GM20431 (cell line): ENCODE results near the gene GRK4.

Experiments
- in situ Hi-C: fragments of 300-500 bp; cut with MseI, MboI; formaldehyde crosslinking; loops from one replicate; pipeline ENCODE4 v1.15.0; 2020; ENCODE audit warnings: low sequenced_read_pairs; ENCODE audit not compliant: unreplicated experiment

The GRK4 gene

GRCh38 chr4:2991243-2991642 lies 27.9 kb downstream of the GRK4 start:
- in situ Hi-C loops = no loop called here

DNA sequence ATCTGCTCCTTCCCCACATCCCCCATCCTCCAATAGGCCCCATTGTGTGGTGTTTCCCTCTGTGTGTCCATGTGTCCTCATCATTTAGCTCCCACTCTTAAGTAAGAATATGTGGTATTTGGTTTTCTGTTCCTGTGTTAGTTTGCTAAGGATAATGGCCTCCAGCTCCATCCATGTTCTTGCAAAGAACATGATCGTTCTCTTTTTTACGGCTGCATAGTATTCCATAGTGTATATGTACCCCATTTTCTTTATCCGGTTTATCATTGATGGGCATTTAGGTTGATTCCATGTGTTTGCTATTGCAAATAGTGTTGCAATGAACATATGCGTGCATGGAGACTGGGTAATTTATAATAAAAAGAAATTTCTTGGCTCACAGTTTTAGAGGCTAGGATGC lies 31.5 kb downstream of the GRK4 start:
- in situ Hi-C loops = no loop called here

DNA sequence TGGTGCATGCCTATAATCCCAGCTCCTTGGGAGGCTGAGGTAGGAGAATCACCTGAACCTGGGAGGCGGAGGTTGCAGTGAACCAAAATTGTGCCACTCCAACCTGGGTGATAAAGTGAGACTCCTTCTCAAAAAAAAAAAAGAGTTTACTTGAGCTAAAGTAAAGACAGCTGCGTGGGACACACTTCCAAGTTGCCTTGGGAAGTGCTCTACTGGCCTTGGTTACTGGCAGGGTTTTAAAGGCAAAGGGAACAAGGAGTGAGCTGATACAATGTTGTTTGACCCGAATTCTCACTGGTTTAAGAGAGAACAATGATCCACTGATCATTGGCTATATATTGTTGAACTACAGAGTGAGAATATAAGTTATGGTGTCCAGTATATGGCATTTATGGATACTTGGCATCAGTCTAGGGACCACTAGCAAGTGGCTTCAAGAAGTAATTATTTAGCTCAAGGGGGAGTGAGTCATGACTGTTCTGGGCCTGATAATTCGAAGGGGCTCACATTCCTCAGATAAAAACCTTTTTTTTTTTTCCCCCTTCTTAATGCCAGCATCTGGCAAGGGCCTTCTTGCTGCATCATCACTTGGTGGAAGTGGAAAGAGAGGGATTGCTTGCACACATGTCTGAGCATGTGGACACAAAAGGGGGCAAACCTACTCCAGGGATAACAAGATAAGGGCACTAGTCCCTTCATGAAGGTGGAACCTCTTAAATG lies 32.3 kb downstream of the GRK4 start:
- in situ Hi-C loops = no loop called here

DNA sequence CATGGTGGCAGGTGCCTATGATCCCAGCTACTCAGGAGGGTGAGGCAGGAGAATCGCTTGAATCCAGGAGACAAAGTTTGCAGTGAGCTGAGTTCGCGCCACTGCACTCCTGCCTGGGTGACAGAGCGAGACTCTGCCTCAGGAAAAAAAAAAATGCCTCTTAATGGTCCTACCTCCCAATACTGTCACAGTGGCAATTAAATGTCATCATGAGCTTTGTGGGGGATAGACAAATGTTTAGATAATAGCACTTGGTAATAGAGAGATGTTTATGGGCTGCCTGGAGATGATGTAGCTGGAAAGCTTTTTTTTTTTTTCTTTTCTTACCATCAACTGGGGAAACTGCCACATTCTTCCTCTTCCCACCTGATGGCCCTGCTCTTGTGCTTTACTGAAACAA lies 33.0 kb downstream of the GRK4 start:
- in situ Hi-C loops = no loop called here

- in situ Hi-C loops = no loop called here
These were observed 44.4 kb downstream of the GRK4 start for GRCh38 chr4:3007724-3008123.

GRCh38 chr4:3009422-3009821 lies 46.1 kb downstream of the GRK4 start:
- in situ Hi-C loops = no loop called here

- in situ Hi-C loops = no loop called here
These were observed 47.2 kb downstream of the GRK4 start for GRCh38 chr4:3010577-3010976.

GRCh38 chr4:3010998-3011397 lies 47.6 kb downstream of the GRK4 start:
- in situ Hi-C loops = no loop called here

DNA sequence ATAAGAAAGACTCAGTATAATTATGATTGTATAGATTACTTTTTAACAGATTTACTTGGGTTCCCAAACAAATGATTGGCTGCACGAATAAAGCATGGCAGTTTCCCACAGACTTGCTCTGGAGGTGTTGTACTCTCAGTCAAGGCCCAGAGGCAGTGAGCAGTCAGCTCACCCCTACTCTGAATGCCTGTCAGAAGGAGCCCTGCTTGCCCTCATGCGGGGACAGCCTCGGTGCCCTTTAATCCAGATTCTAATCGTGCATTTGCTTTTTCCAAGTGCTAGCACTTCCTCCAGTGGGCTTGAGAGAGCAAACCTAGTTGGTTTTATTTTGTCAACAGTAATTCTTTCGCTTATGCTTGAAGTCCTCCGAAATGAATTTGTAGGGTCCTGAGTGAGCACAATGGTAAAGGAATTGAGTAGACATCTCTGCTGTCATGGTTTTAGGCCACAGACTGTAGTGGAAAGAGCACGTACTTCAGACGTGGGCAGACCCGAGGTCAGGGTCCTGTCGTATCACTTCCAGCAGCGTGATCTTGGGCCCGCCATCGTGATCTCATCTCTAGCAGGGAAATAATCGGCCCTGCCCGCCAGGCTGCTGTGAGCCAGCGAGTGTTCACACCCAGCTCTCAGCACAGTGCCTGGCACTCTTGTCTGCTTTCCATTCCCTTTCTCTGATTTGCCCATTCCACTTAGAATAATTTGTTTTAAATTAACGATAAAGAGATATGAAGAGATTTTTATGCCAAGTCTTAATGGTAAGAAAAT lies 48.3 kb downstream of the GRK4 start:
- in situ Hi-C loops = no loop called here

GRCh38 chr4:3013323-3013722 lies 50.0 kb downstream of the GRK4 start:
- in situ Hi-C loops = no loop called here

- in situ Hi-C loops = no loop called here
These were observed 50.5 kb downstream of the GRK4 start for GRCh38 chr4:3013839-3014350.

GRCh38 chr4:3016961-3017360 lies 53.6 kb downstream of the GRK4 start:
- in situ Hi-C loops = no loop called here

- in situ Hi-C loops = no loop called here
These were observed 54.1 kb downstream of the GRK4 start for GRCh38 chr4:3017504-3017903.

DNA sequence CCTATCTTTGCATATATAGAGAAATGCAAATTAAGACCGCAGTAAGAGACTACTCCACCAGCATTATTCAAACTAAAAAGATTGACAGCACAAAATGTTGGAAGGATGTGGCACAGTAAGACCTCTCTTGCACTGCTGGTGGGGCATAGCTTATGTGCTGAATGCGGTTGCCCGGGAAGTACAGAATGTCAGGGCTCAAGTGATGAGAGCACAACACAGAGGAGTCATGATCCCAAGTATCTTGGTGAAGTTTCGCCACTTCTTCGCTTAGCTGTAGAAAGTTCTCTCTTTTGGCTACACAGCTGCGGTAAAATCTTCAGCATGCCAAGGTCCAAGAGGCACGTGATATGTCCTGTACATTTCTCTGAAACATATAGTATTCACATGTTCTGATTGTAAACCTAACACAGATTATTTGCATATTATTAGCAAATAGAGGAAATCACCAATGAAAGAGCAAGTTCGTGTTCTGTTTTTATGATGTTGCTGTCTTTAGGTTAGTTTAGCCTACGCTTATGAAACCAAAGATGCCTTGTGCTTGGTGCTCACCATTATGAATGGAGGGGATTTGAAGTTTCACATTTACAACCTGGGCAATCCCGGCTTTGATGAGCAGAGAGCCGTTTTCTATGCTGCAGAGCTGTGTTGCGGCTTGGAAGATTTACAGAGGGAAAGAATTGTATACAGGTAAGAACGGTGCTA lies 55.9 kb downstream of the GRK4 start:
- in situ Hi-C loops = no loop called here

DNA sequence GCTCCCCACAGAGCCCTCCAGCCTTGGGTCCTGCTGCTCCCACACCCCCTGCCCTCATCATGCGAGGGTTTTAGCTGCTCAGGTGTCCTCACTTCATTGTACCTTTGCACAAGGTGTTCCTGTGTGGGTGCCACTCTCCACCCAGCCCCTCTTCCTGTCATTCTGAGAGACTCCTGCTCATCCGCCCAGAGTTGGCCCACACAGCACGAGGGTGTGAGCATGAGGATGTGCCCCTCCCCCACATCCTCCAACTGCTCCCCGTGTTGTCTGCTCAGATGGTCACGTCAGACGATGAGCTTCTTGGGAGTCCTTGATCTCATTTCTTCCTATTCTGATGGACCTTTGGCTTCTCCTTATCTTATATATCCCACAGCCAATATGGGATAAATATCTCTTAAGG lies 57.8 kb downstream of the GRK4 start:
- in situ Hi-C loops = no loop called here

DNA sequence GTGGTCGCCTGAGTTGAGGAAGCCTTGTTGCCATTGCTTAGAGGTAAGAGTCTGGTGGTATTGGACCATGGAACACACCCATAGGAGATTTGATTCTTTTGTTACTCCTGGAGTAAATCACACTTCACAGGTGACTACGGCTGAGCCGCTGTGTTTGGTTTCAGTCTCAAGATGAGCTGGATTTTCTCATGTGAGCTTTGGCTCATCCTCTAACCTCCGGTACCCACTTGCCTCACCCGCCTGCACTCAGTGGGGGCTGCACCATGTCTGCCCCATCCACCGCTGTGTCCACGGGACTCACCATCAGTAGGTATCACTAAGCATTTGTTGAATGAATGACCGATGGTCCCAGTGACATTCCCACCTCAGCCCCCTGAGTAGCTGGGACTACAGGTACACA lies 58.3 kb downstream of the GRK4 start:
- in situ Hi-C loops = no loop called here

DNA sequence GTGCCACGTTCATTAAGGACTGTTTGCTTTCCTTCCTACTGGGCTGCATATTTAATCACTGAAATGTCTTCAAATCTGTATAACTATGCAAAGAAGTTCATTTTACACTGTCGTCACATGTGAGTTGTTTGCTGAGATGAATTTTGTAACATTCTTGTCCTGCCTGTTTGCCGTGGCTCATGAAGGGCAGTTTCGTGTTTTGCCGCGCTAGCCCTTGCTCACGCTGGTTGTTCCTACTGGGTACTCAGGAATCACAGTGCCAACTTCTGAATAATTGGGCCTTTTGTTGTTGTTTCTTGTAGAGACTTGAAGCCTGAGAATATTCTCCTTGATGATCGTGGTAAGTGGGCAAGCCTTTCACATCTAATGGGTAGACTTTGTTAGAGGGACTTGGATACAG lies 58.7 kb downstream of the GRK4 start:
- in situ Hi-C loops = no loop called here

- in situ Hi-C loops = no loop called here
These were observed 59.3 kb downstream of the GRK4 start for GRCh38 chr4:3022651-3023050.

DNA sequence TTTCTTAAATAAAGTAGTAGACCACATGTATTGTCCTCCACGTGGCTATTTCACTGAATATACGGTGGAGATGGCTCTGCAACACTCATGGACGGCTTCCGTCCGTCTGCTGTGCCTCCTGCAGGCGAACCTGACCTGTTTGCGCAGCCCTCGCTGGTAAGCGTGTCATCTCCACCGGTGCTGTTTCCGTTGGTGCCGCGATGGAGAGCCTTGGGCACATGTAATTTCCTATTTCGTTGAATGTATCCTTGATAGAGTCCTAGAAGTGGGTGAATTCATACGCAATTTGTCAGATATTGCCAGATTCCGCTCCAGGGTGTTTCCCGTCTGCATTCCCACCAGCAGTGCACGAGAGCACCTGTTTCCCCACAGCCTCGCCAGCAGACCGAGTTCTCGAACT lies 62.5 kb downstream of the GRK4 start:
- in situ Hi-C loops = no loop called here

- in situ Hi-C loops = no loop called here
These were observed 63.2 kb downstream of the GRK4 start for GRCh38 chr4:3026540-3026939.

DNA sequence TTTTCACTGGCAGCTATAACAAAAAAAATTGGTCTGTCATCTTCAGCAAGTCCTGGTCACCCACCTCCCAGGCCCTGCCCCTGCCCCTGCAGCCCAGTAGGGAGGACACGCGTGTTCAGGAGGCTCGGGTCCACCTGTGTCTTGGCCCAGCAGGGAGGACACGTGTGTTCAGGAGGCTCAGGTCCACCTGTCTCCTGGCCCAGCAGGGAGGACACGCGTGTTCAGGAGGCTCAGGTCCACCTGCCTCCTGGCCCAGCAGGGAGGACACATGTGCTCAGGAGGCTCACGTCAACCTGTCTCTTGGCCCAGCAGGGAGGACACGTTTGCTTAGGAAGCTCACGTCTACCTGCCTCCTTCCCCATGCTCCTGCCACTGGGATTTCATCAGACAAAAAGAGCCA lies 66.1 kb downstream of the GRK4 start:
- in situ Hi-C loops = no loop called here
